ENCODE data around the gene ING5.

- TF ChIP-seq POLR2AphosphoS5 (IDR thresholded peaks at IDR 0.05) (no peak), CTCF (IDR thresholded peaks at IDR 0.05) (no peak)
Measured at GRCh38 chr2:241695651-241696050, 6.2 kb upstream of the ING5 start.

Data from transverse colon (tissue), 4 donors.